OCI-LY3 (cell line): ENCODE measurements around the gene MPRIP.

ENCODE experiments used
- EZH2phosphoT487 ChIP-seq: fragments of 200-600 bp; shearing (Covaris generic); IDR thresholded peaks from 2 replicates; pipeline ENCODE4 v1.6.1; 2018; ENCODE audit warnings: antibody characterized with exemption, mixed run types, low read depth
- TF ChIP-seq, protein P1 (sequence below): fragments of 200-600, 300-600 bp; sonication (generic); IDR thresholded peaks from 2 replicates; pipeline ENCODE4 v1.5.1; 2014; ENCODE audit warnings: antibody characterized with exemption, low read length, low read depth

GRCh38 chr17:17080781-17081180 lies 38.5 kb downstream of the MPRIP start:
- TF ChIP-seq, protein P1, sequence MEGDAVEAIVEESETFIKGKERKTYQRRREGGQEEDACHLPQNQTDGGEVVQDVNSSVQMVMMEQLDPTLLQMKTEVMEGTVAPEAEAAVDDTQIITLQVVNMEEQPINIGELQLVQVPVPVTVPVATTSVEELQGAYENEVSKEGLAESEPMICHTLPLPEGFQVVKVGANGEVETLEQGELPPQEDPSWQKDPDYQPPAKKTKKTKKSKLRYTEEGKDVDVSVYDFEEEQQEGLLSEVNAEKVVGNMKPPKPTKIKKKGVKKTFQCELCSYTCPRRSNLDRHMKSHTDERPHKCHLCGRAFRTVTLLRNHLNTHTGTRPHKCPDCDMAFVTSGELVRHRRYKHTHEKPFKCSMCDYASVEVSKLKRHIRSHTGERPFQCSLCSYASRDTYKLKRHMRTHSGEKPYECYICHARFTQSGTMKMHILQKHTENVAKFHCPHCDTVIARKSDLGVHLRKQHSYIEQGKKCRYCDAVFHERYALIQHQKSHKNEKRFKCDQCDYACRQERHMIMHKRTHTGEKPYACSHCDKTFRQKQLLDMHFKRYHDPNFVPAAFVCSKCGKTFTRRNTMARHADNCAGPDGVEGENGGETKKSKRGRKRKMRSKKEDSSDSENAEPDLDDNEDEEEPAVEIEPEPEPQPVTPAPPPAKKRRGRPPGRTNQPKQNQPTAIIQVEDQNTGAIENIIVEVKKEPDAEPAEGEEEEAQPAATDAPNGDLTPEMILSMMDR: no peak
- TF ChIP-seq EZH2phosphoT487: no peak
